Measurements from ENCODE around the gene USH2A. TPM values are rescaled to one million over a fixed set of nuclear protein-coding genes. Genes with fewer than 3 reads are reported as not detected.

USH2A gene
- total and polyA plus RNA-seq, 3 donors from 2014 or later: 1.6 to 2.5 (median 1.8) TPM

DNA sequence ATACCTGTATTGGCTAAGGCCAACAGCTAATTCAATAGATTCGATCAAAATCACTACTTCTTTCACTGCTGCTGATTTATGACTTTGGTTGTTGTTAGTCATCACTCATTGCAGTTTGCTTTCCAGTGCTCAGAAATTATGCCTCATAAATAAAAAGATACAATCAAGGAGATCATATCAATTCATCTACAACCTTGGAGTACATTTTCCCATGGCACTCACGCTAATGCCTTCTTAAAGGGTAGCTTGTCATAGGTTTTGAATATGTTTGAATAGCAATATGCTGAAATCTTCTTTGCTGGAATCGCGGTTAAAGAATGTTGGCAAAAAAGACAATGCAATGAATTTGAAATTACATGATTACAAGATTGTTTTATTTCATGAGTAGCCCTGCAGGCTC lies 766.2 kb downstream of the USH2A start:
- H3K4me1 ChIP-seq: no peaks in the 10 kb centered on the region
- no peaks in the 10 kb centered on the region for H3K36me3 ChIP-seq (ENCODE audit: low read depth, missing control alignments)
- no peak for DNase-seq
- intact Hi-C loops (cut with DNase I; ENCODE audit: low total_unique reads): no loop called here
- WGBS, 2 donors: 86 to 91% methylated on average over 4 of the region's 4 CpGs
- no peaks in the 10 kb centered on the region for H3K9me3 ChIP-seq
- H3K4me3 ChIP-seq: no peak overlapping the region
- TF ChIP-seq, protein P1, sequence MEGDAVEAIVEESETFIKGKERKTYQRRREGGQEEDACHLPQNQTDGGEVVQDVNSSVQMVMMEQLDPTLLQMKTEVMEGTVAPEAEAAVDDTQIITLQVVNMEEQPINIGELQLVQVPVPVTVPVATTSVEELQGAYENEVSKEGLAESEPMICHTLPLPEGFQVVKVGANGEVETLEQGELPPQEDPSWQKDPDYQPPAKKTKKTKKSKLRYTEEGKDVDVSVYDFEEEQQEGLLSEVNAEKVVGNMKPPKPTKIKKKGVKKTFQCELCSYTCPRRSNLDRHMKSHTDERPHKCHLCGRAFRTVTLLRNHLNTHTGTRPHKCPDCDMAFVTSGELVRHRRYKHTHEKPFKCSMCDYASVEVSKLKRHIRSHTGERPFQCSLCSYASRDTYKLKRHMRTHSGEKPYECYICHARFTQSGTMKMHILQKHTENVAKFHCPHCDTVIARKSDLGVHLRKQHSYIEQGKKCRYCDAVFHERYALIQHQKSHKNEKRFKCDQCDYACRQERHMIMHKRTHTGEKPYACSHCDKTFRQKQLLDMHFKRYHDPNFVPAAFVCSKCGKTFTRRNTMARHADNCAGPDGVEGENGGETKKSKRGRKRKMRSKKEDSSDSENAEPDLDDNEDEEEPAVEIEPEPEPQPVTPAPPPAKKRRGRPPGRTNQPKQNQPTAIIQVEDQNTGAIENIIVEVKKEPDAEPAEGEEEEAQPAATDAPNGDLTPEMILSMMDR (IDR thresholded peaks at IDR 0.05): no peak
- TF ChIP-seq POLR2A (IDR thresholded peaks at IDR 0.05): no peak
- H3K27me3 ChIP-seq: no peaks in the 10 kb centered on the region
- no peak overlapping the region for H3K27ac ChIP-seq

DNA sequence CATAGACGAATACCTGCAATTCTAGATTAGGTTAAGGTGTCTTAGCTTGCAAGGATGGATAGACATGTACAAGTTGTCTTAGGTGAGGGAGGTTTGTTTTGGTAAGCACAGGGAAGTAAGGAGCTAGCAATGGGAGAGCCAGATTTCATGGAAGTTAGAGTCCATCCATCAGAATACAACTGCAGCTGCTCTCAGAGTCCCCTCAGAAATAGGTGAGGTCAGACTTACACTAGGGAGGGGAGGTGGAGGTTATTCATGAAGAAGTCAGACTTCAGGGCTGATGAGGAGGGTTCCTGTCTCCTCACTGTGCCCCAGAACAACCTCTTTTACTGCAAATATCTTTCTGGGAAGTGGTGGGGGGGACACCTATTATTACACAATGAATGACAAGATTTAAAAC lies 770.9 kb downstream of the USH2A start:
- H3K27ac ChIP-seq: no peak overlapping the region
- no peak for TF ChIP-seq POLR2A (IDR thresholded peaks at IDR 0.05)
- TF ChIP-seq, protein P1 (IDR thresholded peaks at IDR 0.05): no peak
- no peaks in the 10 kb centered on the region for H3K4me1 ChIP-seq
- DNase-seq: no peak
- no peak overlapping the region for H3K4me3 ChIP-seq
- no peaks in the 10 kb centered on the region for H3K36me3 ChIP-seq (ENCODE audit: low read depth, missing control alignments)
- intact Hi-C loops (cut with DNase I; ENCODE audit: low total_unique reads): no loop called here
- 76 to 84% methylated on average over 1 of the region's 1 CpG for WGBS, 2 donors
- no peaks in the 10 kb centered on the region for H3K9me3 ChIP-seq
- H3K27me3 ChIP-seq: no peaks in the 10 kb centered on the region

DNA sequence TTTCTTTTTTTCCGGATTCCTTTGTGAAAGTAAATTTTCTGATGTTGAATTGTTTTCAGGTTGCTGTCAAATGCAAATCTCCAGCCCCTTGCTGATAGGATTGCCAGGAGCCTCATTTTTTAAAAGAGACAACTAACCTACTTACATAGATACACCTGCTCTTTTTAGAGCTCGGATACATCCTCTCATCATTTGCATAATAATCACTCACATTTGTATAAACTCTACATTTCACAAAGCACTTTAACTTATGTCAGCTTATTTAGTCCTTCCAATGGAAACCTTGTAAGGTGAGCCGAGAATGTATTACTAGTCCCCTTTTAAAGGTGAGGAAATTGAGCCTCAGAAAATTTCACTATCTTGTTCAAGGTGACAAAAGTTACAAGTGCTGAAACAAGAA lies 771.4 kb downstream of the USH2A start:
- WGBS, 2 donors: 64 to 65% methylated on average over 3 of the region's 3 CpGs
- intact Hi-C loops (cut with DNase I; ENCODE audit: low total_unique reads): no loop called here
- no peaks in the 10 kb centered on the region for H3K9me3 ChIP-seq
- H3K27ac ChIP-seq: no peak overlapping the region
- H3K4me3 ChIP-seq: no peak overlapping the region
- TF ChIP-seq, protein P1 (IDR thresholded peaks at IDR 0.05): no peak
- no peak for TF ChIP-seq POLR2A (IDR thresholded peaks at IDR 0.05)
- no peak for DNase-seq
- H3K4me1 ChIP-seq: no peaks in the 10 kb centered on the region
- no peaks in the 10 kb centered on the region for H3K36me3 ChIP-seq (ENCODE audit: low read depth, missing control alignments)
- no peaks in the 10 kb centered on the region for H3K27me3 ChIP-seq

DNA sequence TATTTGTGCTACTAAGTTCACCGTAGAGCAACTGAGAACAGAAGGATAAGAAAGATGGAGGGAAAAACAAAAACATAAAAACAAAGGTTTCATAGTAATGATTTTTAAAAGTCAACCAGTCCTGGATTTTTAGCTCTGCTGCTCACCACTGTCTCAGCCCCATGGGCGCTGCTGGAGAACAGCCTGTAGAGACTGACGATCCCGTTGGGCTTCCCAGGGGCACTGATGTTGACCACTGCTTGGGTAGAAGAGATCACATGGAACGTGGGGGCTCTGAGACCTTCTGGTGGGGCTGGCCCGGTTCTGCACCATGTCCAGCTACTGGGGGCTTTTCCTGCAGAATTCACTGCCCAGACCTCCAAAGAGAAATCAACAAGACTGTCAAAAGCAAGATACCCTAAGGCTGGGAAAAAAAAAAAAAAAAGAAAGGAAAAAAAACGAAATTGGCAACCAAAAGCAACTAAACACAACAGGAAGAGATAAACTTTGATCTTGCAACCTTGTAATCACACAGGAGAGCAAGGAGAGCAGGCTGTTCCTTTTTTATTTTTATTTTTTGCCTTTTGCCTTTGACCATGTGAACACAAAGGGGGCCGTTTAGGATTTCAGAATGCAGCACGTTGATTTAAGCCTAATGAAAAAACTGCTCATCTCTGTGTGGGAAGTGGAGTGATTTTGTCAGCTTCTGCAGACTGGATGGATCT lies 772.6 kb downstream of the USH2A start:
- no peaks in the 10 kb centered on the region for H3K9me3 ChIP-seq
- no peaks in the 10 kb centered on the region for H3K27me3 ChIP-seq
- H3K27ac ChIP-seq: no peak overlapping the region
- 48 to 55% methylated on average over 9 of the region's 9 CpGs for WGBS, 2 donors
- intact Hi-C loops (cut with DNase I; ENCODE audit: low total_unique reads): no loop called here
- no peak for TF ChIP-seq POLR2A (IDR thresholded peaks at IDR 0.05)
- TF ChIP-seq, protein P1 (IDR thresholded peaks at IDR 0.05): no peak
- no peak overlapping the region for H3K4me3 ChIP-seq
- no peaks in the 10 kb centered on the region for H3K4me1 ChIP-seq
- no peak for DNase-seq
- H3K36me3 ChIP-seq (ENCODE audit: low read depth, missing control alignments): no peaks in the 10 kb centered on the region

DNA sequence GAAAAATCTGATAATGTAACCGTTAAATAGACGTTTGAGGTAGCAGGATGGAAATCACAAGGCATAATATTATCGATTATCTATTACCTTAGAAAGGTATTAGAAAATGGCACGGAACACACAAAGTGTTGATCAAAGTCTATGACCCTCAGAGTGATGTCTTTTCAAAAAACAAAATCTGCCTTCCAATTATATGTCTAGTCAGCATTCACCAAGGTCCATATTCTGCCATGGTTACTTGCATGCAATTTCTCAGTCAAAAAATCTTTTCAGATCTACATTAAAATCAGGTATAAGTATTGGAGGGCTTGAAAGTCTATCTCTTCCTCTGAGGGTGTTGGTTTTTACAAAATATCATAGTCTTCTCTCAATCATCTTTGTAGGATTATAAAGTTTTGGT lies 774.3 kb downstream of the USH2A start:
- no peak overlapping the region for H3K27ac ChIP-seq
- WGBS, 2 donors: 89 to 97% methylated on average over 4 of the region's 4 CpGs
- H3K9me3 ChIP-seq: no peaks in the 10 kb centered on the region
- H3K27me3 ChIP-seq: no peaks in the 10 kb centered on the region
- no peaks in the 10 kb centered on the region for H3K4me1 ChIP-seq
- no peak overlapping the region for H3K4me3 ChIP-seq
- intact Hi-C loops (cut with DNase I; ENCODE audit: low total_unique reads): no loop called here
- H3K36me3 ChIP-seq (ENCODE audit: low read depth, missing control alignments): no peaks in the 10 kb centered on the region
- no peak for DNase-seq
- TF ChIP-seq POLR2A (IDR thresholded peaks at IDR 0.05): no peak
- TF ChIP-seq, protein P1 (IDR thresholded peaks at IDR 0.05): no peak

Measured in testis (tissue), 3 donors.